Osteoblast (primary cell): ENCODE data around the gene GFPT2. TPM values are rescaled to one million over a fixed set of nuclear protein-coding genes. Genes with fewer than 3 reads are reported as not detected.

Experiments
- DNase-seq: peaks from one replicate; pipeline ENCODE4 v3.0.0; 2011; ENCODE audit warnings: low spot score, mixed read lengths; ENCODE audit not compliant: insufficient read length; ENCODE audit errors: missing footprints
- H2AFZ ChIP-seq: 2 replicates; pipeline ENCODE4 v1.6.0; 2011; ENCODE audit warnings: mild to moderate bottlenecking, low read length
- H3K27ac ChIP-seq: 2 replicates; pipeline ENCODE4 v1.5.1; 2011; ENCODE audit warnings: mild to moderate bottlenecking, low read depth, low read length, moderate library complexity
- H3K27me3 ChIP-seq: 2 replicates; pipeline ENCODE4 v1.6.0; 2012; ENCODE audit warnings: mild to moderate bottlenecking, control low read depth, inconsistent platforms, low read length, moderate library complexity; ENCODE audit not compliant: insufficient read depth
- H3K36me3 ChIP-seq: 2 replicates; pipeline ENCODE4 v1.5.1; 2011; ENCODE audit warnings: mild to moderate bottlenecking, low read length, control low read depth, moderate library complexity; ENCODE audit not compliant: insufficient read depth
- H3K4me1 ChIP-seq: 2 replicates; pipeline ENCODE4 v1.5.1; 2011; ENCODE audit warnings: mild to moderate bottlenecking, low read length, control low read depth, moderate library complexity; ENCODE audit not compliant: insufficient read depth
- H3K4me2 ChIP-seq: 2 replicates; pipeline ENCODE4 v1.6.0; 2011; ENCODE audit warnings: mild to moderate bottlenecking, low read length; ENCODE audit not compliant: insufficient read depth
- H3K4me3 ChIP-seq: fragments of 200-600 bp; sonication (generic); 3 replicates; pipeline ENCODE4 v1.5.1; 2012; ENCODE audit warnings: mild to moderate bottlenecking, low read length, inconsistent platforms; ENCODE audit not compliant: insufficient read depth
- H3K79me2 ChIP-seq: 2 replicates; pipeline ENCODE4 v1.6.0; 2012; ENCODE audit warnings: mild to moderate bottlenecking, low read length, control low read depth, inconsistent platforms; ENCODE audit not compliant: insufficient read depth
- H3K9me3 ChIP-seq: 2 replicates; pipeline ENCODE4 v1.5.1; 2011; ENCODE audit warnings: low read depth, low read length, control low read depth
- H4K20me1 ChIP-seq: 2 replicates; pipeline ENCODE4 v1.6.0; 2012; ENCODE audit warnings: mild to moderate bottlenecking, low read length, control low read depth; ENCODE audit not compliant: insufficient read depth
- total RNA-seq: library from RNA; depleted of rRNA; stranded (reverse); fragments of >200 nt; gene quantifications from 2 replicates; pipeline ENCODE4 v1.2.3, GENCODE V29; 2012
- TF ChIP-seq, protein P1 (sequence below): IDR thresholded peaks from 2 replicates; pipeline ENCODE4 v1.5.1; 2011; ENCODE audit warnings: mild to moderate bottlenecking, low read depth, low read length, moderate library complexity; ENCODE audit errors: extremely low read depth

GFPT2 gene
- total RNA-seq, 1 donor = 30.4 TPM

GRCh38 chr5:180332051-180332517 lies 21.1 kb downstream of the GFPT2 start:
- peak overlapping the region; percentile 50 for H2AFZ ChIP-seq
- peaks cover 62% of the 10 kb centered on the region for H3K36me3 ChIP-seq
- peak overlapping the region; percentile 71 for H3K4me2 ChIP-seq
- H3K4me1 ChIP-seq = peaks cover 46% of the 10 kb centered on the region
- peak; percentile 82 for DNase-seq
- H3K27me3 ChIP-seq = no peaks in the 10 kb centered on the region
- no peaks in the 10 kb centered on the region for H4K20me1 ChIP-seq
- H3K27ac ChIP-seq = peak overlapping the region; percentile 88
- no peaks in the 10 kb centered on the region for H3K79me2 ChIP-seq
- H3K9me3 ChIP-seq = no peaks in the 10 kb centered on the region
- H3K4me3 ChIP-seq = no peak overlapping the region
- TF ChIP-seq, protein P1, sequence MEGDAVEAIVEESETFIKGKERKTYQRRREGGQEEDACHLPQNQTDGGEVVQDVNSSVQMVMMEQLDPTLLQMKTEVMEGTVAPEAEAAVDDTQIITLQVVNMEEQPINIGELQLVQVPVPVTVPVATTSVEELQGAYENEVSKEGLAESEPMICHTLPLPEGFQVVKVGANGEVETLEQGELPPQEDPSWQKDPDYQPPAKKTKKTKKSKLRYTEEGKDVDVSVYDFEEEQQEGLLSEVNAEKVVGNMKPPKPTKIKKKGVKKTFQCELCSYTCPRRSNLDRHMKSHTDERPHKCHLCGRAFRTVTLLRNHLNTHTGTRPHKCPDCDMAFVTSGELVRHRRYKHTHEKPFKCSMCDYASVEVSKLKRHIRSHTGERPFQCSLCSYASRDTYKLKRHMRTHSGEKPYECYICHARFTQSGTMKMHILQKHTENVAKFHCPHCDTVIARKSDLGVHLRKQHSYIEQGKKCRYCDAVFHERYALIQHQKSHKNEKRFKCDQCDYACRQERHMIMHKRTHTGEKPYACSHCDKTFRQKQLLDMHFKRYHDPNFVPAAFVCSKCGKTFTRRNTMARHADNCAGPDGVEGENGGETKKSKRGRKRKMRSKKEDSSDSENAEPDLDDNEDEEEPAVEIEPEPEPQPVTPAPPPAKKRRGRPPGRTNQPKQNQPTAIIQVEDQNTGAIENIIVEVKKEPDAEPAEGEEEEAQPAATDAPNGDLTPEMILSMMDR = peak; percentile 16

DNA sequence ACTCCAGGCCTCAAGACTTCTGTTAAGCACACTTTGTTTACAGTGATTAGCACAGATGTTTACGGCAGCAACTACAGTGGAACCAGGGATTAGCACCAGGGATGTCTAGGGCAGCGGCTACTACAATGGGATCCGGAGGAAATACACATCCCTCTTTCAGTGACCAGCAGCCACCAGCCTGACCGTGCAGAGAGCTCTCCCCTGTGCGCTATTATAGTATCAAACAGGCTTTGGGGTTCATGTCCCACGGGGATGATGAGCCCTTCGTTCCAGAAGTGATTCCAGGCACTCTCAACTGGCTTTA lies 21.5 kb downstream of the GFPT2 start:
- Histone ChIP-seq H3K36me3 (peaks cover 58% of the 10 kb centered on the region), H4K20me1 (no peaks in the 10 kb centered on the region), H3K4me2 (peak overlapping the region; percentile 71), H3K79me2 (no peaks in the 10 kb centered on the region), H3K4me1 (peaks cover 46% of the 10 kb centered on the region), H2AFZ (peak overlapping the region; percentile 50), H3K27me3 (no peaks in the 10 kb centered on the region), H3K4me3 (no peak overlapping the region), H3K9me3 (no peaks in the 10 kb centered on the region), H3K27ac (peak overlapping the region; percentile 88)
- TF ChIP-seq, protein P1 = no peak
- peak; percentile 39 for DNase-seq

DNA sequence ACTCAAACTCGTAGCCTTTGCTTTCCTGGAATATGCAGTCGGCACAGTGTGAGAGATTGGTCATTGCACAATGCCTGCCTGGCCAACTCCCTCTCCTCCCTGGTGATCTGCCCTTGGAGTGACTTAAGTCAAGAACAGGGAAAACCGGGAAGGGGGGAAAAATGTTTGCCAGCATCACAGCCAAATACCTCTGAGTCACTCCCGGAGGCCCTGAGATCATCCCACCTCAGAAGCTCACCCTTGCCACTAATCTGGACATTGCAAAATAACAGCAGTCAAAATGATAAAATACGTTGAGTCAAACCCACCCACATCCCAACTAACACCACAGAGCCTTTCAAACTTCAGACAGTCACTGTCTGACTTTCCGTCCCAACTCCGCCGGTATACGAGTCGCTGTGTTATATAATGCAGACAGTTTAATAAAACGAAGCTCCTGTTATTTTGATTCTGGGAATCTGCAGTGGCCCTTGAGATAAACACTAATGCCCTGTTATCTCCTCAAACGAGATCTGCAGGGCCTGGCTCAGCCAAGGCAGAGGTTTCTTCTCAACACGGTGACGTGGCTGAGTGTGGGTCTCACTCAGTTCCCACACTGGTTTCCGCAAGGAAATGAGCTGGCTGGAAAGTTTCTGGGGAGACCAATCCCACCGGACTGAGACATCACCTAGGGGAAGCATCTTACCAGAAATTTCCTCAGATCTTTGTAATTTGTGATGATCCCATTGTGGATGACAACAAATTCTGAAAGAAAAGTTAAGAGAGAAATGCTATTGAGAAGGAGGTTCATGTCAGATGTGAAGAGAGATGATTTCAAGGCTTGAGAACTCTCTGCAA lies 22.1 kb downstream of the GFPT2 start:
- H2AFZ ChIP-seq = peak overlapping the region; percentile 50
- TF ChIP-seq, protein P1 = no peak

DNA sequence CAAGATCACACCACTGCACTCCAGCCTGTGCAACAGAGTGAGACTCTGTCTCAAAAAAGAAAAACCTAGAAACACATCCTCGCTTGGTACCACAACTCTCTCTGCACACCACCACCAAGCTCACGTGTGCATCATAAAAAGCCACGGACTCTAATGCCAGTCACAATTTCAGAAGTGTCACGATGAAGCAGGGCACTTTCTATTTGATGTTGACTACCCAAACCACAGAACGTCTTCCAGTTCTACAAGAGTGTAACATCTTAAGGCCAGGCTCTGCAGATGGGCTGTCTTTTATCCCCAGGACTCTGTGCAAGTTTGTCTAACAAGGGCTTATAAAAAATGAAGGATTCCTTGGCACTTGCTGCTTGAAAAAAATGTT lies 22.9 kb downstream of the GFPT2 start:
- Histone ChIP-seq H3K4me1 (peaks cover 46% of the 10 kb centered on the region), H3K9me3 (no peaks in the 10 kb centered on the region), H3K79me2 (no peaks in the 10 kb centered on the region), H2AFZ (no peak overlapping the region), H3K4me3 (peak overlapping the region; percentile 27), H3K27ac (peak overlapping the region; percentile 88), H4K20me1 (no peaks in the 10 kb centered on the region), H3K36me3 (peaks cover 54% of the 10 kb centered on the region), H3K27me3 (no peaks in the 10 kb centered on the region), H3K4me2 (peak overlapping the region; percentile 71)
- TF ChIP-seq, protein P1 = no peak
- DNase-seq = no peak

More for the DNA sequence above, 22.1 kb downstream of the GFPT2 start:
- peak; percentile 96 for DNase-seq
- H3K36me3 ChIP-seq = peaks cover 58% of the 10 kb centered on the region
- H4K20me1 ChIP-seq = no peaks in the 10 kb centered on the region
- no peaks in the 10 kb centered on the region for H3K9me3 ChIP-seq
- peak overlapping the region; percentile 27 for H3K4me3 ChIP-seq
- H3K27me3 ChIP-seq = no peaks in the 10 kb centered on the region
- H3K4me1 ChIP-seq = peaks cover 46% of the 10 kb centered on the region
- peak overlapping the region; percentile 88 for H3K27ac ChIP-seq
- H3K4me2 ChIP-seq = peak overlapping the region; percentile 71
- no peaks in the 10 kb centered on the region for H3K79me2 ChIP-seq
